Ovary (tissue), 3 donors: Measurements from ENCODE around the gene SH3GL2.

Experiments used
- POLR2A ChIP-seq: fragments of 450-650 bp; IDR thresholded peaks from one replicate; pipeline ENCODE4 v1.6.1; 2017; ENCODE audit warnings: antibody characterized with exemption, mild to moderate bottlenecking, moderate library complexity
- TF ChIP-seq, protein P1 (sequence below), 3 donors: fragments of 450-650 bp in 2 of 3; fragments of 200-600 bp in 1 of 3; IDR thresholded peaks; one replicate each; pipeline versions ENCODE4 v1.5.1 to v1.8.0; 2016 to 2022; ENCODE audit warnings: antibody characterized with exemption in 3 of 3, mild to moderate bottlenecking in 1 of 3
- donor health status: DM: no; HTN: no; CAD: no.

DNA sequence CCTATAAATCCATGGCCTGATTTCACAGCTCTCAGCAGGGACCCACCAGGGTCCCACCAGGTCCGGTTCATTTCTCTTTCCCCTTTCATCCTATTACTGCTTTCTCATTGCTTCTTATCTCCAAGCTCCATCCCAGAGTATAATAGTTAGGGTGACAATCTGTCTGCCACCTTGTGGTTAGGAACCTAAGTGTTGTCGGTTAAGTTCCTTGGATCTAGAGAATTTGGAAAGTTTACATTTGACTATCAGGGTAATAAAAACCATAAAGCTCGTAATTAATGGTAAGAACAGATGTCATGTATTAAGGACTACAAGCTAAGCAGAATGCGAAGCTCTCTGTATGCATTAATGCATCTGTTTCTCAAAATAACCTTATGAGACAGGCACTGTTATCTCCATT lies 259.1 kb downstream of the SH3GL2 start:
- TF ChIP-seq POLR2A, result no peak
- TF ChIP-seq, protein P1, sequence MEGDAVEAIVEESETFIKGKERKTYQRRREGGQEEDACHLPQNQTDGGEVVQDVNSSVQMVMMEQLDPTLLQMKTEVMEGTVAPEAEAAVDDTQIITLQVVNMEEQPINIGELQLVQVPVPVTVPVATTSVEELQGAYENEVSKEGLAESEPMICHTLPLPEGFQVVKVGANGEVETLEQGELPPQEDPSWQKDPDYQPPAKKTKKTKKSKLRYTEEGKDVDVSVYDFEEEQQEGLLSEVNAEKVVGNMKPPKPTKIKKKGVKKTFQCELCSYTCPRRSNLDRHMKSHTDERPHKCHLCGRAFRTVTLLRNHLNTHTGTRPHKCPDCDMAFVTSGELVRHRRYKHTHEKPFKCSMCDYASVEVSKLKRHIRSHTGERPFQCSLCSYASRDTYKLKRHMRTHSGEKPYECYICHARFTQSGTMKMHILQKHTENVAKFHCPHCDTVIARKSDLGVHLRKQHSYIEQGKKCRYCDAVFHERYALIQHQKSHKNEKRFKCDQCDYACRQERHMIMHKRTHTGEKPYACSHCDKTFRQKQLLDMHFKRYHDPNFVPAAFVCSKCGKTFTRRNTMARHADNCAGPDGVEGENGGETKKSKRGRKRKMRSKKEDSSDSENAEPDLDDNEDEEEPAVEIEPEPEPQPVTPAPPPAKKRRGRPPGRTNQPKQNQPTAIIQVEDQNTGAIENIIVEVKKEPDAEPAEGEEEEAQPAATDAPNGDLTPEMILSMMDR (IDR thresholded peaks at IDR 0.05), result no peak
